Esophagus squamous epithelium (tissue), 4 donors: ENCODE data around the gene REG4.
"Not testable (repeated sequence)": the region's sequence is repeated elsewhere in the genome, so short reads cannot be mapped to it uniquely, and the experiment has no call there.

Experiments
- POLR2A ChIP-seq, 4 donors: fragments of 450-650 bp; IDR thresholded peaks; one replicate each; pipeline ENCODE4 v1.6.1; 2017; ENCODE audit warnings: antibody characterized with exemption in 4 of 4, mild to moderate bottlenecking in 4 of 4, moderate library complexity in 3 of 4
- TF ChIP-seq, protein P1 (sequence below), 6 experiments: fragments of 450-650 bp in 4 of 6; fragments of 200-600 bp in 2 of 6; sonication (generic) in 2 of 6; IDR thresholded peaks; one replicate each; pipeline ENCODE4 v1.5.1; 2016 to 2019; ENCODE audit warnings: antibody characterized with exemption in 6 of 6, mild to moderate bottlenecking in 4 of 6, moderate library complexity in 4 of 6

DNA sequence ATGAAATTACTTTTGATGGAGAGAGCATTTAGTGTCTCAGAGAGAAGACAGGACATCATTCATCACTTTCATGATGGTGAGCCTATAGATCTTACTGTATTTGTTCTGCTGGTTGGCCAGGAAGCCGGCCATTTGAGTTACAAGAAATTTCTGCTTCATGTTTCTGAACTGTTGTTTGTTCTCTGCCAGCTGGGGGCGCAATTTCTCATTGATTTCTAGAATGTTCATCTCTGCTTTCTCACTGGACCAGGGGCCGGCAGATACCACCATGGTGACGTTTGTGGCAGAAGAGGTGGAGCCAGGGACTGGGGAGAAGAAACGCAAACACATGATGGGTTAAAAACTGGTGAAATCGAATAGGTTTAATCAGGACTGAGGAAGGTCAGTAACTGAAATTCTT is 32.9 kb upstream of the REG4 start:
- not testable (repeated sequence) for TF ChIP-seq POLR2A (IDR thresholded peaks at IDR 0.05)
- TF ChIP-seq, protein P1, sequence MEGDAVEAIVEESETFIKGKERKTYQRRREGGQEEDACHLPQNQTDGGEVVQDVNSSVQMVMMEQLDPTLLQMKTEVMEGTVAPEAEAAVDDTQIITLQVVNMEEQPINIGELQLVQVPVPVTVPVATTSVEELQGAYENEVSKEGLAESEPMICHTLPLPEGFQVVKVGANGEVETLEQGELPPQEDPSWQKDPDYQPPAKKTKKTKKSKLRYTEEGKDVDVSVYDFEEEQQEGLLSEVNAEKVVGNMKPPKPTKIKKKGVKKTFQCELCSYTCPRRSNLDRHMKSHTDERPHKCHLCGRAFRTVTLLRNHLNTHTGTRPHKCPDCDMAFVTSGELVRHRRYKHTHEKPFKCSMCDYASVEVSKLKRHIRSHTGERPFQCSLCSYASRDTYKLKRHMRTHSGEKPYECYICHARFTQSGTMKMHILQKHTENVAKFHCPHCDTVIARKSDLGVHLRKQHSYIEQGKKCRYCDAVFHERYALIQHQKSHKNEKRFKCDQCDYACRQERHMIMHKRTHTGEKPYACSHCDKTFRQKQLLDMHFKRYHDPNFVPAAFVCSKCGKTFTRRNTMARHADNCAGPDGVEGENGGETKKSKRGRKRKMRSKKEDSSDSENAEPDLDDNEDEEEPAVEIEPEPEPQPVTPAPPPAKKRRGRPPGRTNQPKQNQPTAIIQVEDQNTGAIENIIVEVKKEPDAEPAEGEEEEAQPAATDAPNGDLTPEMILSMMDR (IDR thresholded peaks at IDR 0.05) = not testable (repeated sequence)
